AG08395 (cell line): ENCODE results near the gene EPG5.

Experiments used
- DNase-seq: peaks from one replicate; pipeline ENCODE4 v3.0.0; 2012; ENCODE audit warnings: mixed read lengths, low spot score

Gene EPG5

DNA sequence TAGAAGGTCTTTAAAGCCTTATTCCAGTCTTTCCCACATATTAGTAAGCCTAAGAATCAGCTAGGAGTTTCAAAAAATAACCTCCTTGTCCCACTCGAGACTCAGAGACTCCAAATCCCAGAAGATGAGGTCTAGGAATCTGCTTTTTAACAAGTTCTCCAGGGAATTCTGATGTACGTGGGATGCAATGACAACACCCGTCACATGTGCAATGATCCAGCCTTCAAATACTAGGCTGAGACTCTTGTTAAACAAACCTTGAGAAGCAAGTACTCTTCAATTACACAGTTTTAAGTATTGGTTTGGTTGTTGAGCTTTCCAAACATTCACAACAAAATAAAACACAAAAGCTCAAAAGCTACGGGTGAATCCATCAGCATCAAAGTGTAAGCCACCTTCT lies 53.9 kb downstream of the EPG5 start:
- no peak for DNase-seq

DNA sequence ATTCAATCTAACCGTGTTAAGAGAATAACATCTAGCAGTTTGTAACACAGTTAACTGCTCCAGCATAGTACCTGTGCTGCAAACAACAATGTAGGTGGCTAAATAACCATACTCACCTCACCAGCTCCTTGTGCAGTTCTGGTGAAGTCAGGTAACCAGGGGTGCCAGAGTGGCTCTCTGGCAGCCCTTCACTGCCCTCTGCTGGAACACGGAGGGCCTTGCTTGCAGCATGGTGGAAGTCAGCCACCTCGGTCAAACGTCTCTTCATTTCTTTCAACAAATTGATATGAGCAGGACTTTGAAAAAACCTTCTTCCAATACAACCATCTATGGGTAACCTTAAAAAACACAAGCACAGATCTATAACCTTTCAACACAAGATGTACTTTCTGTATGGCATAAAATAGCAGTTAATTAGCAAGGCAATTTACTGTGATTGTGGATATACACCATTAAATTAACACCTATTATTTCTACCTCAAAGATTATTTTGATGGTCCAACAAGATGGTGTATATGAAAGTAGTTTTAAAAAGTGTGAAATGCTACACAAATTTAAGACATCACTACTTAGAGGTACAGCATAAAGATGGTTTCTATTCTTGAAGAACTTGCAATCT lies 56.6 kb downstream of the EPG5 start:
- peak; percentile 66 for DNase-seq

DNA sequence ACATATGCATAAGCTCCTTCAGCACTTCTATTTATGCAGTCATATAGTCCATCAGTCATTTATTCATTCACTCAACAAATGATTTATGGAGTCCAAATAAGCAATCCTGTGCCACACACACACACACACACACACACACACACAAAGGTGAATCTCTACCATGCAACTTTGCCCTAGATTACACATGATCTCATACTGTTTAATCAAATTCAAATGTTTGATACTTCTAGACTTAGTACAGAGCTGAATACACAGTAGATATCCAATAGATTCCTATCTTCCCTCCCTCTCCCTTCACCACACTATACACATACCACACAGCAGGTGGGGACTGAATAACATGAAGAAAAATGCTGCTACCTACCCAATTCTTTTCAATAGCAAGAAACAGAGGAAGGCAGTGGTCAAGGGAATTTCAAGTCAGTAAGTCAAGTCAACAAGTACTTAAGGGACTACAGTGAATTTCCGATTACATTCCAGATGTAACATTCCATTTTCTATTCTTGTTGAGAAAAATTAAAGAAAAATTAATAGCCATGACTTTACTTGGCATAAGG lies 65.4 kb downstream of the EPG5 start:
- DNase-seq = no peak

DNA sequence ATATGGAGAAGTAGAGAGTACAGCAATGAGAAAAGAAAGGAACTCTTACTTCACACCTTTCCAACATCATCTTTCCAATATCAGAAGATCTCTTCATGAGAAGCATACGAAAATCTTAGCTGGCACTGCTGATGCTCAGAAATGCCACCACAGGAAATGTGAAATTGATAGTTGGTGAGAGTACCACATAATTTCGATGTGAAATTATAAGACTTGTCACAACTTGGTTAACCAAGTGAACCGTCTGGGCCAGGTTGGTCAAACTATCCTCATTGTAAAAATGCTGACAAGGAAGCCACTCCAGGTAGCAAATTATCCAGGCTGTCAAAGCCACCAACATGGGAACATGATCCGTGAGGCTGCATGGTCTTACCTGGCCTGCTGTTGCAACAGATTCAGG lies 66.5 kb downstream of the EPG5 start:
- DNase-seq = no peak

DNA sequence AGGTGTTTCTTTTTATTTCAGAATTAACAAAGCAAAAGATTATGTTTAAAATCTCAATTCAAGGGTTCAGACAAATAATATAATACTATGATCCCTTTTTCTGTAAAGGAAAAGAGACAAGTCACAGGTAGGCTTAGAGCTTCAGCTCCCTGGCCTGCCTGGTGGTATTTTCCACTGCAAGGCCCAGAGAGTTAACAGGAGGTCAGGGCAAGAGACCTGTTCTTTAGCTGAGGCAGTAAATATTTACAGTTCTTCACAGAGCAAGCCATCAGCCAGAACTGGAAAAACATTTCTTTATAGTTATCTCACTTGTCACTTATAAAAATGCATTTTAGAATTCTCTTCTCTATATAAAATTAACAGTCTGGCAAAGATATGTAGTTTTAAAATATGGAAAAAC lies 70.1 kb downstream of the EPG5 start:
- DNase-seq = no peak

DNA sequence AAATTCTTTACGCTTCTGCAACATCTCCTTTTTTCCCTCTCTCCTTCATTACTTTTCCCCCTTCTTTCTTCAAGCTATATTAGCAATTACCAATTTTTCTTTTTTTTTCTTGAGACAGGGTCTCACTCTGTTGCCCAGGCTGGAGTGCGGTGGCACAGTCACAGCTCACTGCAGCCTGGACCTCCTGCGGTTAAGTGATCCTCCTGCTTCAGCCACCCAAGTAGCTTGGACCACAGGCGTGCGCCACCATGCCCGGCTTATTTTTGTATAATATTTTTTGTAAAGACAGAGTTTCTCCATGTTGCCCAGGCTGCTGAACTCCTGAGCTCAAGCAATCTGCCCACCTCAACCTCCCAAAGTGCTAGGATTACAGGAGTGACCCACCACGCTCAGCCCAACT lies 70.7 kb downstream of the EPG5 start:
- no peak for DNase-seq

DNA sequence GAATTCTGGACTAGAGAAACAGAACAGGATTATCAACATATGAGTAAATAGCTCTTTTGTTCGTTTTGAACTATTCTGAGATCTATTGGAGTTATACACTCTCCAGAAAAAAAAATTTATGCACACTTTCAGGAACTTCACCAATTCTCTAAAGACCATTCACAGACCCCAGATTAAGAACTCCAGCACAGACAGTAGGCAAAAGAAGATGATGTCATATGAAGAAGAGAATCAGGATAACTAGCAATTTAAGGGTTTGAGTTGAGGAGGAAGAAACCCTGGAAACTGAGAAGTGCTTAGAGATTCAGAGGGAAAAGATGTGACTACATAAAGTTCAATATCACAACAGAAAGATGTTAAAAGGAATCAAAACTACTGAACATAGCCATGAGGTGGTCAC lies 71.8 kb downstream of the EPG5 start:
- DNase-seq = no peak

DNA sequence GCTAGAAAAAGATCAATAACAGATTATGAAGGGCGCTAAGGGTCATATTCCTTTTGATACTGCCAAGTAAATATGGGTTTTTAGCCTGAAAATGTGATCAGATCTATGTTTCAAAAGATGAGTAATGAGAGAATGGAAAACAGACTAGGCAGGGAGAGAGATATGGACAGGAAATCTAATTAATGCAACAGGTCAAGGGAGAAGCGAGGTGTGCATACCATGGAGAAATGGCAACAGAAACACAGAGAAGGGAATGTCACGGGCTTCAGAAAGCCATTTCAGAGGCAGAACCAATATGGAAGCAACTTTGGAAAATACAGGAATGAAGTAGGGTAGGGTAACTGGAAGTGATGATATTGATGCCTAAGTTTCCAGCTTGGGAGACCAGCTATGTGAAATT lies 72.3 kb downstream of the EPG5 start:
- no peak for DNase-seq

DNA sequence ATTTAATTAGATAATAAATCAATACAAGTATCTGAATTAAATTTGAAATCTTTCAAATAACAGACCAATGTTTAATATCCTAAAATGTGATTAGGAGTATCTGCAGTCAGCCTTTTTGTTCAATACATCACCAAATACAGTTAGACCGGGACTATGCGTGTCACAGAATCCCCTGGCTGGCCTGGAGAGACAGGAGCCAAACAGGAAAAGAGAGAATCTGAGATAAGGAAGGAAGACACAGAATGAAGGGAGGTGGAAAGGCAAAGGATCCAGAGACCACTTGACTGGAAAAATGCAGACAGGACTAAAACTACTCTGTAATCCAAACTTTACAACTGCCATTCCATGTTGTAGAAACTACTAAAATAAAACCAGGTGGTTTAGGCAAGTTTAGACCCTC lies 75.3 kb downstream of the EPG5 start:
- DNase-seq = no peak

DNA sequence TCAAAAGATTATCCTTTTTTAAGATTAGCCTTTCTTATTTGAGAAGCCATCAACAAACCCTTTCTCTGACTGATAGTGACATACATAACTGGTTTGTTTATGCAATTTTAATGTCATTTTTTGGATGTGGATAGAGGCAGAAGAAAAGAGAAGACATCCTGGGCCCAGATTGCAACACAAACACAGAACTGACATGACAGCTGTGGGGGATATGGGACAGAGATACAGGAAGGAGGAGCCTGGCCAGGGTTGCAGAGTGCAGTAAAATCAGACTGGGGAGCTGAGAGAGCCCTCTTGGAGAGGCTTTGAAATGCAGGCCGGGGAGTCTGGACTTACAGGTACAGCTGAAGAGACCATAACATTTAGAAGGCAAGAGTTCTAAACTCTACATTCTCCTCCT lies 76.5 kb downstream of the EPG5 start:
- DNase-seq = no peak

DNA sequence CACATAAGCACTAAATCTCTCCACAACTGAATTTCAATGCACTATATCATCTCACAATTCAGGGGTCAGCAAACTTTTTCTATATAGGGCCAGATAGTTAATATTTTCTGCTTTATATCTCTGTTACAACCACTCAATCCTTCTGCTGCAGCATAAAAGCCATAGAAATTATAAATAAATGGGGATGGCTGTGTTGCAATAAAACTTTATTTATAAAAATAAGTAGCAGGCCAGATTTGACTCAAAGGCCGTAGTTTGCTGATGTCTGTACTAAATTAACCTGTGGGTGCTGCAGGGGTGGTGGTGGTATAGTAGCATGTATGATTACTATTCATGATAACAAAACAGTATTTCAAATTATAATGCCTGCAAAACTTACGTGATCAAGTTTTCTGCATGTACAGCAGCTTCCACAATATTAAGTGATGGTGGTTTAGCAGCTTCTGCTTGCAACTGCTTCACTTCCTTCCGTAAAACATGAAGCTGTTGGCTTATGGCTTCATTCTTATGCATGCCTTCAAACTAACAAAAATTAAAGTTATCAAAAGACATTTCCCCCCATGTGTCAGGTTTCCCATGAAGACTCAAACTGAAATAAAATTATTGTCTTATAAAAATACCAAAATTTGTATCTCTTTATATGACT lies 77.6 kb downstream of the EPG5 start:
- no peak for DNase-seq

DNA sequence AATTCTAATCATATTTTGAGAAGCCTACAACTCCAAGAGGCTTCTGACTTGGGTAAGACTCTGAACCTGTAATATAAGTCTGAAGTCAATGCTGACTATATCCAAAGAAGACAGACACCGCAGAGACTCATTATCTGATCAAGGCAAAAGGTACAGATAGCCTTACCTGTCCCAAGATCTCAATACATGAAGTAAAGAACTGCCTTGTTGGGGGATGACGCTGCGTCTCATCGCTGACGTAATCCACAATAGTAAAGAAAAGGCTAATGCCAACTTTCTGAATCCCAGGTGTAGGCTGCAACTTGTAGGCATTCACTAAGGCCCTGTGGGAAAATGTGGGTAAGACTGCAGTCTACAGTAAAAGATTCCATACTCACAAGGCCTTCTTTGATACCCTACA lies 79.5 kb downstream of the EPG5 start:
- DNase-seq = no peak

DNA sequence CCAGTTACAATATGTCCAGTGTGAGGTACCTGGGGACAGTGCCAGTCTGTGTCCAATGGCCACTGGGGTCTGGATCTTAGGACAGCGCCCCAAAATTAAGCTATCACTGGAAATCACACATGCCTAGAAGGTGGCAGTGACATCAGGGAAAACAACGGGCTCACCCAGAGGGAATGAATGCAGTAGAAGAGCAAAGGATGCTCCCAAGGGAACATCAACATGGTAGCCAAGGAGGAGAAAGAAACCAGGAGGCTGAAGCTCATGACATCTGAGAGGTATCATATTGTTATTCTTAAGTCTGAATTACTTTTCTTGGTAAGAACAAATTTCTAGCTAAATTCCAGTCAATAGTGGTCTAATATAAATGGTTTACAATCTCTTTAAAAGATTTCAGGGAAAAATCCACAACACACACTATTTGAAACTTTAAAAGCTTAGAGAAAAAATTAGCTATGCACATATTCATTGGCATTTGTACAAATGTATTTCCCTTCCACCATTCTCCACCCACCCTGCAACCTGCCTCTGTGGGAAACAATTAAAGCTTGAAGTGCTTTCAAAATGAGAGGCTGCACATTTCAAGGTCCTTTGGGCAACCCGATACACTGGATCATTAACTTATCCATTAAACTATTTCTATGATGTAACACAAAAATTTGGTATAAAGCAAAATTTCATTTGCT lies 86.1 kb downstream of the EPG5 start:
- DNase-seq = no peak

DNA sequence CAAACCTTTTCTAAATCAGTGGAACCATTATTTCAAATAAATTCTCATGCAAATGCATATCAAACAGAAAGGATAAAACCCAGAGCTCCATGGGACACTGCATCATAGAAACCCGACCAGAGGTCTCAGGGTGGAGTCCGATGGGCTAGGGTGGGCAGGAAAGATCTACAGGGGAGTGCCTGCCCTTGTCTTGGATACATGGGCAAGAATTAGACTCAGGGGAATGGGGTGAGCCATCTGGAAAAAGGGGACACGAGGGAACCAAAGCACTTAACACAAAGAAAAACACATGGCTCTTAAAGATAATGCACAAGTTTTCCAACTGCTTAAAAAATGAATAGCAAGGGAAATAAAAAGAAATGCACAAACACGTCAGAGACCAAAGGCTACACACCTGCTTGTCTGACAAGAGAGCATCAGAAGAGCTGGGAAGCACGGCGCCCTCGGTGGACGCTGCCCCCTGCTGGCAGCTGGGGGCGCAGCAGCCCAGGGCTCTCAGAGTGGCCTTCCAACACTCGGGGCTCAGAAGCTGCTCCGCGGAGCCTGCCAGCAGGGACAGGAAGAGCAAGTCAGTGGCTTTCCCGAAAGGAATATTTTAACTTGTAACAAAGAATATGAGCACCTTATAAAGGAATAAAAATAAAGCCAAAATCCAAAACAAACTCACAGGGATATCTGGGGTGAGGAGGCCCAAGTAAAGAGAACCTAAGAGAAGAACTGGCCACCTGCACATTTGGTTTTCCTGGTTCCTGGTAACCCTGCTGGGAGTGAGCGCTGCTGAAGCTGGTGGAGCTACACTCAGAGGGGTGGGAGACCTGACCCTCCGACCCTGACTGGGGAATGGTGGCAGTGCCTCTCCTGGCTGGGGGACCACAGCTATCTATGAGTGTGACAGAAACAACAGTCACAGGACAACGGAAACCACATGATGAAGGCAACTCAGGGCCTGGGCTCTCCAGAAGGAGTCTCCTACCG lies 87.2 kb downstream of the EPG5 start:
- DNase-seq = peak; percentile 80

DNA sequence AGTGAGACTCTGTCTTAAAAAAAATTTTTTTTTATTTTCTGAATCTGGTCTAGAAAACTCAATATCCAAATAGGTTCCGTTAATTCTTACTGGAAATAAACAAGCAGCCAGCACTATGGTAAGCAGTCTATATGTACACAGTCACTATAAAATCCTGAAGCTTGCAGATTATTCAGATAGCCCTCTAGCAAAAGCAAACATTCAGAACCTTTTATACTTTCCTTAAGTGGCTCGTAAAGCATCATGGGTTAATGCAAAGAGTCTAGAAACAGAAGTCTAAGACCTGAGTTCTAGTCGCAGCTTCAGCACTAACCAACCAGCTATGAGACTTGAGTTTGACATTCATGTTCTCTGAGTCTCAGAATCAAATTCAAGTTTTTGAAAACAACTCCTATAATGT lies 89.7 kb downstream of the EPG5 start:
- no peak for DNase-seq

DNA sequence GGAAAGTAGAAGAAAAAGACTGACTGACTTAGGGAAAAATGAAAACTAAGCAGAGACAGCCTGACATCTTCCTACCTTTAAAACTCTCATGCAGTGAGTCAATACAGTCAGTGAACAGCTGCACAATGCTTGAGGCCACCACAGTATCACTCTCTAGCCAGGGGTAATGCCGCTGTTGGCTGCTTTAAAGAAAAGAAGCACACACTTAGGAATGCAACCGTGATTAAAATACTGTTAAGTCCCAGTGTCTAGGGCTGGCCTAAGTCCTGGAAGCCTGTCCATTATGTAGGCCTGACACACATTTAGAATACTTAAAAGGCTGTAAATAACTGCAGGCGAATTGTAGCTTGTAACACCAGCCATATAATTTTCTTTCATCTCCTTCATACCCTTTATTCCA lies 91.0 kb downstream of the EPG5 start:
- no peak for DNase-seq

DNA sequence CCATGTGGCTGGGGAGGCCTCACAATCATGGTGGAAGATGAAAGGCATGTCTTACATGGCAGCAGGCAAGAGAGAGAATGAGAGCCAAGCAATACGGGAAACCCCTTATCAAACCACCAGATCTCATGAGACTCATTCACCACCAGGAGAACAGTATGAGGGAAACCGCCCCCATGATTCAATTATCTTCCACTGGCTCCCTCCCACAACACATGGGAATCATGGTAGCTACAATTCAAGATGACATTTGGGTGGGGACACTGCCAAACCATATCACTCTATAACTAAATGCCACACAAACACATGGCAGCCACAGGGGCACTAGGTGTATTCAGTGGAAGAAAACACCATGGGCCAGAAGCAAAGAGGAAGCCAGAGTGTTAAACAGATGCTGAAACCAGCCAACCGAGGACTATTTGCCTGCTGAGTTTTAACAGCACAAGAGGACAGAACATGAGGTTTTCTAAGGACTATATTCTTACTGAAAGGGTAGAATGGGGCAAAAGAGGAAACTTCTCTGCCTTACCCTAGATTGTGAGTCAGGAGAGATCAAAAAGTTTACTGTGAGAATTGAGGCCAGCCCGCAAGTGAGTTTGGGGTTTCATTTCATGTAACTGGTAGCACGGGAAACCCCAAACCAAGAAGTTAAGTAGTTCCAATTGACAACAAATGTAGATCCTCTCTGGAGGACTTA lies 92.5 kb downstream of the EPG5 start:
- DNase-seq = no peak

DNA sequence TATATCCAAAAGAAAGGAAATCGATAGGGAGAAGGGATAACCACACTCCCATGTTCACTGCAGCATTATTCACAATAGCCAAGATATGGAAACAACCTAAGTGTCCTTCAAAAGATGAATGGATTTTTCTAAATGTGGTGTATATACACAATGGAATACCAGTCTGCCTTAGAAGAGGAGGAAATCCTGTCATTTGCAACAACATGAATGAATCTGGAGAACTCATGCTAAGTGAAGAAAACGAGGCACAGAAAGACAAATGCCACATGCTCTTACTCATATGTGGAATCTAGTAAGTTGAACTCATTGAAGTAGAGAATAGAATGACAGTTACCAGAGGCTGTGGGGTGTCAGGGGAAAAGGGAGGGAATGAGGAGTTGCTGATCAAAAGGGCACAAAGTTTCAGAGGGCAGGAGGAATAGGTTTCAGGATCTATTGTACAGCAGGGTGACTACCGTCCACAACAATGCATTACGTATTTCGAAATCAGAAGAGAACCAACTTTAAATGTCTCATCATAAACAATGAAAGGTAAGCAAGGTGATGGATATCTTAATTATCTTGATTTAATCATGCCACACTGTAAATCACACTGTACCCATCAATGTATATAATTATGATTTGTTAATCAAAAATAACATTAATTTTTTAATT lies 95.6 kb downstream of the EPG5 start:
- peak; percentile 19 for DNase-seq

DNA sequence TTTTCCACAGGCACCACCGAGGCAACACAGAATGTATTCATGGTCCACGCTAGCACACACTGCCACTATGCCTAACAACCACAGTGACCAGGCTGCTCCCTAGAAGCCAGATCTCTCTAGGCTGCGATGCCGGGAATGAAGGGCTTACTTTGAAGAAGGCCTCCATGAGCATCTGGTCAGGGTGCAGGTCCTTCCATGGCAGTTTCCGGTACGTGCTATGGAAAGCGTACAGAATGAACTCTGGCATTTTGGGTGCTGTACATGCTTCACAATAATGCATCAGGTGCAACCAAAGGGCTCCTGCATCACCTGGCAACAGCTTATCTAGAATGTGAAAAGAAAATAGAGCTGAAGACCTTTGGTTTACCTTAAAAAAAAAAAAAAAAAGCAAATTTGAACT lies 96.7 kb downstream of the EPG5 start:
- DNase-seq = no peak

DNA sequence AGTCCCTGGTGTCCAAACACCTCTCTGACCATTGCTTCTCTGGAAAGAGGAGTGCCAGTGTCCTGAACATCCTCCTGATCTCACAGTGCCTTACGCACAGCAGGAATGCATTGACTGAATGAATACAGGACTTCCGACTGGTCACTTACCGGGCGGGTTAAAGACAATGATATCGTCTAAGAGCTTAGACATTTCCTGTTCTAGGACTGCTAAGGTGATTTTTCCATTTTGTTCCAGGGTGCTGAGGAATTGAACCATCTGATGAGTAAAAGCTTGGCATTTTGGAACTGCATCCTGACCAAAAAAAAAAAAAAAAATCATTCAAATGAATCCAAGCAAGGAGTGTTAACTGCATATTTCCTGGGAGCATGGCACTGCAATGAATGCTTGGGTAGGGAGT lies 101.7 kb downstream of the EPG5 start:
- DNase-seq = no peak

DNA sequence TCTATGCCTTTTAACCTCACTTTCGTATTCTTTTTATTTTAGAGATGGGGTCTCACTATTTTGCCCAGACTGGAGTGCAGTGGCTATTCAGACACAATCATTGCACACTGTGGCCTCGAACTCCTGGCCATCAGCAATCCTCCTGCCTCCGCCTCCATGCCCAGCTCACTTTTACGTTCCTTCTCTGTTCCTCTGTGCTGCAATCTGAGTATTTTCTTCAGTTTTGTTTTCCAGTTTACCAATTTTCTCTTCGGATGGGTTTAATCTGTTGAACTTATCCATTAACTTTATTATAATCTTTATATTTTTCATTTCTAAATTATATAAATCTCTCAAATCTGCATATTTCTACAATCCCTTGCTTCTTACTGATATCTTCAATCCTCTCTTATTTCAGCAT lies 103.0 kb downstream of the EPG5 start:
- DNase-seq = no peak
